HepG2 (cell line): ENCODE results near the gene PARP15. TPM values are rescaled to one million over a fixed set of nuclear protein-coding genes. Genes with fewer than 3 reads are reported as not detected.
A peak's percentile ranks its signal among the peaks of the same experiment; 100 is the strongest.

Source experiments
- GATAD2A ChIP-seq: IDR thresholded peaks from 2 replicates; pipeline ENCODE4 v1.6.1; 2016
- HBP1 ChIP-seq: IDR thresholded peaks from 2 replicates; pipeline ENCODE4 v1.6.1; 2016; ENCODE audit warnings: low read depth, control low read depth
- HHEX ChIP-seq: IDR thresholded peaks from 2 replicates; pipeline ENCODE4 v1.6.1; 2016; ENCODE audit warnings: control low read depth
- HNF4A ChIP-seq: sonication (generic); formaldehyde crosslinking; IDR thresholded peaks from 2 replicates; pipeline ENCODE4 v1.4.0; 2020; ENCODE audit warnings: missing genetic modification reagents
- JDP2 ChIP-seq: sonication (generic); formaldehyde crosslinking; IDR thresholded peaks from 2 replicates; pipeline ENCODE4 v1.8.1; 2022; ENCODE audit warnings: missing genetic modification reagents, borderline replicate concordance
- JUN ChIP-seq: sonication (generic); formaldehyde crosslinking; IDR thresholded peaks from 2 replicates; pipeline ENCODE4 v1.4.0; 2020; ENCODE audit warnings: mild to moderate bottlenecking, missing genetic modification reagents
- PAF1 ChIP-seq: IDR thresholded peaks from 2 replicates; pipeline ENCODE4 v1.6.1; 2016; ENCODE audit warnings: missing genetic modification reagents, missing compliant biosample characterization
- PBX2 ChIP-seq: IDR thresholded peaks from 2 replicates; pipeline ENCODE4 v1.6.1; 2016; ENCODE audit warnings: control low read depth
- RERE ChIP-seq: IDR thresholded peaks from 2 replicates; pipeline ENCODE4 v1.6.1; 2016; ENCODE audit warnings: low read depth, missing genetic modification reagents, missing compliant biosample characterization
- SMARCE1 ChIP-seq: fragments of 450-650 bp; IDR thresholded peaks from 2 replicates; pipeline ENCODE4 v1.6.1; 2017; ENCODE audit warnings: borderline replicate concordance
- TFAP4 ChIP-seq: sonication (generic); IDR thresholded peaks from 2 replicates; pipeline ENCODE4 v1.6.1; 2016; ENCODE audit warnings: low read depth, borderline replicate concordance
- YEATS2 ChIP-seq: sonication (generic); formaldehyde crosslinking; IDR thresholded peaks from 2 replicates; pipeline ENCODE4 v1.4.0; 2020; ENCODE audit warnings: missing genetic modification reagents, borderline replicate concordance
- ZBTB46 ChIP-seq: sonication (generic); formaldehyde crosslinking; IDR thresholded peaks from 2 replicates; pipeline ENCODE4 v1.4.0; 2020; ENCODE audit warnings: mild to moderate bottlenecking, missing genetic modification reagents, borderline replicate concordance
- ZC3H13 ChIP-seq: sonication (generic); formaldehyde crosslinking; IDR thresholded peaks from 2 replicates; pipeline ENCODE4 v1.8.1; 2023; ENCODE audit warnings: mild to moderate bottlenecking, missing genetic modification reagents, moderate library complexity
- ZFP41 ChIP-seq: sonication (generic); formaldehyde crosslinking; IDR thresholded peaks from 2 replicates; pipeline ENCODE4 v1.4.0; 2020; ENCODE audit warnings: mild to moderate bottlenecking, missing genetic modification reagents, borderline replicate concordance
- ZNF180 ChIP-seq: sonication (generic); formaldehyde crosslinking; IDR thresholded peaks from 2 replicates; pipeline ENCODE4 v1.4.0; 2020; ENCODE audit warnings: low read depth, missing genetic modification reagents, borderline replicate concordance
- ZNF230 ChIP-seq: sonication (generic); formaldehyde crosslinking; IDR thresholded peaks from 2 replicates; pipeline ENCODE4 v1.4.0; 2020; ENCODE audit warnings: mild to moderate bottlenecking, missing genetic modification reagents
- ZNF264 ChIP-seq: sonication (generic); formaldehyde crosslinking; IDR thresholded peaks from 2 replicates; pipeline ENCODE4 v1.4.0; 2020; ENCODE audit warnings: missing genetic modification reagents
- ZNF530 ChIP-seq: sonication (generic); formaldehyde crosslinking; IDR thresholded peaks from 2 replicates; pipeline ENCODE4 v1.5.0; 2020; ENCODE audit warnings: low read depth, mild to moderate bottlenecking, missing genetic modification reagents
- polyA plus RNA-seq, 8 experiments: library from polyadenylated mRNA; depleted of rRNA in 3 of 8; stranded (reverse) in 7 of 8; unstranded in 1 of 8; fragments of >200 nt; fragmentation: Illumina TruSeq in 4 of 8; extraction: Trizol in 4 of 8; gene quantifications; 2 replicates each; pipeline versions ENCODE4 v1.2.1 to v1.2.3, GENCODE V29; 2011 to 2016; ENCODE audit warnings: low read depth in 4 of 8, missing spikeins in 1 of 8, mixed read lengths in 1 of 8; ENCODE audit not compliant: insufficient read depth in 1 of 8
- total RNA-seq, 5 experiments: library from RNA; depleted of rRNA; stranded (reverse); fragments of >200 nt; fragmentation: Illumina TruSeq; extraction: Trizol; gene quantifications; 2 replicates each; pipeline ENCODE4 v1.2.3, GENCODE V29; 2016; ENCODE audit warnings: low read depth in 1 of 5

The PARP15 gene
- total and polyA plus RNA-seq, 2 of the 13 experiments (the other 11 are each of a cell fraction or from before 2014, with no cell fraction given): 0.02 TPM; not detected in 1

GRCh38 chr3:122564155-122564912 lies 13.1 kb upstream of the PARP15 start, which contains the start of the genes DTX3L and PARP9 (continued):
- TF ChIP-seq RERE (CRISPR knock-in tag): no peak
- peak; percentile 75 for TF ChIP-seq ZFP41 (CRISPR knock-in tag)
- peak; percentile 52; the same call in 1 of the 2 replicates for TF ChIP-seq YEATS2 (CRISPR knock-in tag)
- TF ChIP-seq TFAP4: peak; percentile 62; the same call in 1 of the 2 replicates
- no peak for TF ChIP-seq PBX2 (CRISPR knock-in tag)
- TF ChIP-seq ZBTB46 (CRISPR knock-in tag): no peak
- no peak for TF ChIP-seq PAF1 (CRISPR knock-in tag)
- peak; percentile 36; the same call in 1 of the 2 replicates for TF ChIP-seq HNF4A
- no peak for TF ChIP-seq ZNF264 (CRISPR knock-in tag)
- no peak for TF ChIP-seq SMARCE1
- TF ChIP-seq HHEX (CRISPR knock-in tag): no peak
- no peak for TF ChIP-seq ZNF180
- no peak for TF ChIP-seq ZNF530
- TF ChIP-seq JUN (CRISPR knock-in tag): 0 out of 2 replicates have a peak, but pooled peaks have one; percentile 49
- TF ChIP-seq ZC3H13 (CRISPR knock-in tag): 0 out of 2 replicates have a peak, but pooled peaks have one; percentile 52
- no peak; the same call in 1 of the 2 replicates for TF ChIP-seq HBP1
- peak; percentile 25; the same call in 1 of the 2 replicates for TF ChIP-seq GATAD2A
- TF ChIP-seq ZNF230: peak; percentile 92
- no peak for TF ChIP-seq JDP2 (CRISPR knock-in tag)
